Erythroblast (primary cell): ENCODE results near the gene STK40.

Experiments used
- DNase-seq, 2 experiments: peaks; one replicate each; lab custom pipeline; 2025; lab: John Stamatoyannopoulos, UW
- GATA1 ChIP-seq: IDR thresholded peaks from 2 replicates; pipeline ENCODE4 v1.6.1; 2011; ENCODE audit warnings: low read depth, mild to moderate bottlenecking, control low read depth, low read length, moderate library complexity
- POLR2A ChIP-seq: IDR thresholded peaks from 2 replicates; pipeline ENCODE4 v1.6.1; 2011; ENCODE audit warnings: mild to moderate bottlenecking, low read length

The STK40 gene

GRCh38 chr1:36385410-36386264 lies at the start of gene STK40:
Gene STK40, minus strand, starts transcription at chr1:36385924. Its CDS starts 24,592 bp downstream, at chr1:36361332.
- TF ChIP-seq POLR2A (no peak), GATA1 (peak; percentile 76)
- DNase-seq = peak; percentile 100

- no peak for DNase-seq
- no peak for TF ChIP-seq GATA1
- TF ChIP-seq POLR2A = no peak
These were observed 47.4 kb upstream of the STK40 start for GRCh38 chr1:36433102-36433501.

DNA sequence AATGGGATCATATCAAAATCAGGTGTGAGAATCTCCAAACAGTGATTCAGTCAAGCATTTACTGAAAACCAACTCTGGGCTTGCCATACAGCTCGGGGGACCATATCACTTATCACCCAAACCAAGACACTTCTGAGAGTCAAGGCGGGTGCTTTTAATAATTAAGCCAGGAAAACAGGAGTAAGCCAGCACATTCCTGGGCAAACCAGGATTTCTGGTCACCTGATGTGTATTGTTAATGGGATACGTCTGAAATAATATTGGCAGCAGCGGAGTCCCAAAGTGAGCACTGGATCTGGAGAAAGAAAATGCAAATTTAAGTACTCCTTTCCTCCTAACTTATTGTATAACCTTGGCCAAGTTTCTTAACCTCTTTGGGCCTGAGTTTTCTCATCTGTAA lies 46.9 kb upstream of the STK40 start:
- no peak for TF ChIP-seq POLR2A
- TF ChIP-seq GATA1 = no peak
- DNase-seq = no peak

GRCh38 chr1:36425791-36426190 lies 40.1 kb upstream of the STK40 start:
- TF ChIP-seq GATA1 (no peak), POLR2A (no peak)
- DNase-seq = no peak

DNA sequence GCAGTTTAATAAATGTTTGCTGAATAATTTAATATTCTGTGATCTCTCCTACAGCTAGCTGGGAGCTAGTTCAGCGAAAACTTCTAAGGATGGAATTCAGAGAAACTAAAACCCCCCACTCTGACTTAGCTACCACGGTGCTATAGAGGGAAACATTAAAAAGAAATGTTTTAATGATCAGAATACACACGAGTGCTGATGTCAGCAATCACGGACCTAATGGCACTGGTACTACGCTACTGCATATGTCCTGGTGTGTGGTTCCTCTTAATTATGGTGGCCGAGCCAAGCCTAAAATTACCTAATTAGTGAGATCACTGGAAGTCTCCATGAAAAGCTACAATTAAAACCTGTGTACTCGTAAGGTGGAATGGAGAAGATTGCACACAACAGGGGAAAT lies 35.9 kb upstream of the STK40 start:
- no peak for DNase-seq
- TF ChIP-seq POLR2A (no peak), GATA1 (no peak)

GRCh38 chr1:36420836-36421317 lies 35.2 kb upstream of the STK40 start:
- DNase-seq = peak; percentile 79 to 91
- TF ChIP-seq GATA1 (no peak), POLR2A (no peak)

DNA sequence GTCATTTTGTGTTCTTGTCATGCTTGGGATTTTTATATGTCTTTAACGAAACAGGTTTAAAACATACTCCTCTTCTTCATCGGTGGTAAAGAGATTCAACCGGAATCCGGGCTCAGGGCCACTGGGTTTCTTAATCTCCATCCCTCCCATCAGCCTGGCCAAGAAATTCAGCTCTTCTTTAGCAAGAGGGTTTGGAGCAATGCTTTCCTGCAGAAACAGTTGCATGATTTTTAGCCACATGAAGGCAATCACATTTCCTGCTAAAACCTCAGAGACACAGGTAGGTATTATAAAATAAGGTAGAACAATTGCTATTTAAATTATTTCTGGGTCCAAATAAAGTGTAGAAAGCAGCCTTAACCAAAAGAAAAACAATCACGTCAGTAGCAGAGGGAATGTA lies 34.7 kb upstream of the STK40 start:
- no peak for DNase-seq
- no peak for TF ChIP-seq POLR2A
- no peak for TF ChIP-seq GATA1

GRCh38 chr1:36419569-36419968 lies 33.8 kb upstream of the STK40 start:
- DNase-seq = no peak
- TF ChIP-seq POLR2A (no peak), GATA1 (no peak)

DNA sequence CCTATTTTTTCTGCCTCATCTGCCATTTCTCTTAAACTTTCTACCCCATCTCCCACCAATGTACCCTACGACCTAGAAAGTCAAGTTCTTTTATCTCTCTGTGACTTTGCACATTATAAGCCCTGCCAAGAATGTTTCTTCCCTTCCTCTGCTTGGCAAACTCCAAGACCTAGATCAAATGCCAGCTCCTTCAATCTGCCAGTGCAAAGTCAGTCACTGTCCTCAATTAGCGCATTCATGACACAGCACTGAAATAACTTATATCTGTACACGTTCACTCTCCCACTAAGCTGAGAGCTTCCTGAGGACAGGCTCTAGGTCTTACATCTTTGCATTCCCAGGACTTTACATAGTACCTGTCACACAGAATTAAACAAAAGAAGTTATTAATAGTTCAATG lies 33.4 kb upstream of the STK40 start:
- no peak for TF ChIP-seq GATA1
- no peak for TF ChIP-seq POLR2A

DNA sequence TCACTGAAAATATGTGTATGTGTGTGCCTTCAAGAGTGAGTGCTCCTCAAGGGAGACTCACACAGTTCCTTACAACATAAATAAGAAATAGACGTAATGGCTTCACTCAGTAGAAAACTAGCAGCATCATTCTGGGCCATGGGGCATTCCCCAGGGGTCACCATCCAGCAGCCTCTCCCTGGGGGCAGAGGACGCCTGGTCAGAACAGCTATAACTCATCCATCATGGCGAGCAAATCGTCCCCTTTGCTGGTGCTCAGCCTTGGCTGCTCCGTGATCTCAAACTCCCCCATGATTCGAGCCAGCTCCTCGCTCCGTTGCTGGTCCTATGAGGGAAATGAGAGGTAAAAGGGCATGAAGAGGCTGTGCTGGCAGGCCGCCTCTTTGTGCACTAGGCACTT lies 32.2 kb upstream of the STK40 start:
- TF ChIP-seq GATA1 = no peak
- no peak for TF ChIP-seq POLR2A
- no peak for DNase-seq

More for the DNA sequence above, 33.4 kb upstream of the STK40 start:
- no peak for DNase-seq

DNA sequence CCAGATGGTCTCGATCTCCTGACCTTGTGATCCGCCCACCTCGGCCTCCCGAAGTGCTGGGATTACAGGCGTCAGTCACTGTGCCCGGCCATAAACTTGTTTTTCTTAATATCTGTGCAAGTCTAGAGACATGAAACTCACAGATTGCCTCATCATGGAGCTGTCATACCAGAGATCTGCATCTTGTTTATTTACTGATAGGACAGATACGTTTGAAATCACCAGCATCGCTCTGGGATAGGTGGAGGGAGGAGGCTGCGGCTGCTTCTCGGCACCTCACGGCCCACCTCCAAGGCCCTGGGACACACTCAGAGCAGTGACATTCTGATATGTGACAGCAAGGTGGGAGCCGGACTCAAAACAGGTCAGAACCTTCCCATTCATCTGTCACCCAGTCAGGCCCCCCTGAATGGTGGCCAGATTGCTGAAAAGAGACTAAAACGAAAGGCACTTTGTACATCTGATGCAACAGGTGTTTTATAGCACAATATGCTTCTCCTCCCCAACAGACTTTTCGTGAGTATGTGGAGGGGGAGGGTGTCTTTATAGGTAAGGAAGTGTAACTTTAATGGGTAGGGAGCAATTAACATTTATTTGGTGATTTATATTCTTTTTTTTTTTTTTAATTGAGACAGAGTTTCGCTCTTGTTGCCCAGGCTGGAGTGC lies 30.1 kb upstream of the STK40 start:
- no peak for DNase-seq
- no peak for TF ChIP-seq POLR2A
- TF ChIP-seq GATA1 = no peak

GRCh38 chr1:36414384-36414783 lies 28.7 kb upstream of the STK40 start:
- DNase-seq = no peak

GRCh38 chr1:36411674-36412648 lies 26.2 kb upstream of the STK40 start:
- TF ChIP-seq POLR2A (no peak), GATA1 (no peak)
- DNase-seq = peak; percentile 77 to 78

More at GRCh38 chr1:36414384-36414783, 28.7 kb upstream of the STK40 start:
- no peak for TF ChIP-seq POLR2A
- no peak for TF ChIP-seq GATA1

DNA sequence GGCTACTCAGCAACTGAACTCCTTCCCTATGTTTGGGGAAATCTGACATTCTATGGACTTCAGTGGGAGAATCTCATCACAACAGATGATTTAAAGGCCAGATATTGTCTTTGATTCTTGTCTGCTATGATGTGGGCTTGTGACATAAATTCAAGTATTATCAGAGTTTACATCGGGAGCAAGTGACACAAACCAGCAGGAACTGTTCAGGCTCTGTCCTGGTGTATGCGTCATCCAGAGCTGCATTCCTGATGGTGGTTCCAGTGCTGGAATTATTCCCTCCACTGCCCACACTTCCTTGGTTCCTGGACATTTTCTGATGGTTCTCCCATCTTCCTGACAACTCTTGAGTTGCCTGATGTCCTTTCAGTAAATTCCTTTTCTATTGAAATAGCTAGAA lies 22.8 kb upstream of the STK40 start:
- TF ChIP-seq POLR2A = no peak
- TF ChIP-seq GATA1 = no peak
- no peak for DNase-seq
